IMR-90 (cell line): ENCODE data around the gene OR11A1. TPM values are rescaled to one million over a fixed set of nuclear protein-coding genes. Genes with fewer than 3 reads are reported as not detected.

Experiments
- ATAC-seq: fragments of 200-7000 bp; cut with Tn5 transposase; 2 replicates; pipeline ENCODE4 v1.9.1; 2020; ENCODE audit warnings: low read depth, mild to moderate bottlenecking, moderate library complexity
- BruUV-seq: library from RNA; stranded (reverse); fragments of 400-500 nt; replicated peaks from 2 replicates; lab custom pipeline; 2021; lab: Mats Ljungman, UMichigan
- CTCF ChIA-PET: fragments of 300-600 bp; formaldehyde crosslinking; extraction: SDS; loops from one replicate; lab custom pipeline; 2021; ENCODE audit warnings: antibody characterized with exemption; lab: Yijun Ruan, JAX
- POLR2A ChIA-PET: fragments of 300-600 bp; sonication (Branson Sonifier 250); formaldehyde crosslinking; loops from one replicate; lab custom pipeline; 2022; ENCODE audit warnings: antibody characterized with exemption; ENCODE audit not compliant: unreplicated experiment; lab: Charles Lee
- DNase-seq: peaks from one replicate; pipeline ENCODE4 v3.0.0; 2013
- H2AFZ ChIP-seq: replicated peaks from 2 replicates; pipeline ENCODE3; 2013; ENCODE audit warnings: low read length, mild to moderate bottlenecking; ENCODE audit not compliant: poor library complexity
- H2AK5ac ChIP-seq: 2 replicates; pipeline ENCODE4 v1.6.1; 2013; ENCODE audit warnings: low read depth, low read length, inconsistent platforms
- H2AK9ac ChIP-seq: replicated peaks from 2 replicates; pipeline ENCODE3; 2013; ENCODE audit warnings: mild to moderate bottlenecking, low read depth, low read length, moderate library complexity; ENCODE audit not compliant: poor library complexity
- H2BK120ac ChIP-seq: 2 replicates; pipeline ENCODE4 v1.6.1; 2013; ENCODE audit warnings: low read depth, low read length, inconsistent platforms
- H2BK15ac ChIP-seq: 3 replicates; pipeline ENCODE4 v1.6.1; 2013; ENCODE audit warnings: low read depth, low read length, inconsistent platforms
- H2BK20ac ChIP-seq: 2 replicates; pipeline ENCODE4 v1.6.1; 2013; ENCODE audit warnings: low read depth, mild to moderate bottlenecking, inconsistent platforms, low read length, moderate library complexity
- H2BK5ac ChIP-seq: 2 replicates; pipeline ENCODE4 v1.6.1; 2013; ENCODE audit warnings: mild to moderate bottlenecking, low read depth, low read length, inconsistent platforms; ENCODE audit not compliant: poor library complexity, severe bottlenecking
- H3K14ac ChIP-seq: replicated peaks from 2 replicates; pipeline ENCODE4 v1.6.1; 2013; ENCODE audit warnings: low read depth, low read length, inconsistent platforms
- H3K18ac ChIP-seq: 2 replicates; pipeline ENCODE4 v1.6.1; 2013; ENCODE audit warnings: low read depth, low read length, control low read depth
- H3K23ac ChIP-seq: 2 replicates; pipeline ENCODE4 v1.6.1; 2013; ENCODE audit warnings: low read depth, low read length, inconsistent platforms
- H3K27ac ChIP-seq: 2 replicates; pipeline ENCODE4 v1.5.1; 2013; ENCODE audit warnings: mild to moderate bottlenecking, control low read depth, low read length; ENCODE audit not compliant: insufficient read depth
- H3K27me3 ChIP-seq: 2 replicates; pipeline ENCODE4 v1.6.1; 2013; ENCODE audit warnings: low read length; ENCODE audit not compliant: control insufficient read depth, insufficient read depth
- H3K36me3 ChIP-seq: 2 replicates; pipeline ENCODE4 v1.6.1; 2013; ENCODE audit warnings: low read length, mixed read lengths; ENCODE audit not compliant: control insufficient read depth, insufficient read depth
- H3K4ac ChIP-seq: 2 replicates; pipeline ENCODE4 v1.6.1; 2013; ENCODE audit warnings: low read depth, low read length, inconsistent platforms
- H3K4me1 ChIP-seq: 2 replicates; pipeline ENCODE4 v1.6.1; 2013; ENCODE audit warnings: low read length, mixed read lengths; ENCODE audit not compliant: control insufficient read depth, insufficient read depth
- H3K4me2 ChIP-seq: 2 replicates; pipeline ENCODE4 v1.6.1; 2013; ENCODE audit warnings: low read depth, mild to moderate bottlenecking, control low read depth, low read length, moderate library complexity
- H3K4me3 ChIP-seq: 2 replicates; pipeline ENCODE4 v1.5.1; 2013; ENCODE audit warnings: low read depth, mild to moderate bottlenecking, control low read depth, low read length, moderate library complexity; ENCODE audit not compliant: insufficient read depth
- H3K56ac ChIP-seq: 2 replicates; pipeline ENCODE4 v1.6.1; 2013; ENCODE audit warnings: low read length, inconsistent platforms; ENCODE audit not compliant: insufficient read depth; ENCODE audit errors: extremely low read depth
- H3K79me1 ChIP-seq, 2 experiments: 2 replicates each; pipeline ENCODE4 v1.6.1; 2013; ENCODE audit warnings: low read length in 2 of 2, inconsistent platforms in 1 of 2, low read depth in 1 of 2
- H3K9ac ChIP-seq: 2 replicates; pipeline ENCODE4 v1.6.1; 2013; ENCODE audit warnings: low read depth, low read length, control low read depth
- H3K9me1 ChIP-seq: 2 replicates; pipeline ENCODE4 v1.6.1; 2013; ENCODE audit warnings: low read length, inconsistent platforms; ENCODE audit not compliant: insufficient read depth
- H3K9me3 ChIP-seq: 2 replicates; pipeline ENCODE4 v1.6.1; 2013; ENCODE audit warnings: low read length; ENCODE audit not compliant: control insufficient read depth, insufficient read depth
- H4K20me1 ChIP-seq: 2 replicates; pipeline ENCODE4 v1.6.1; 2013; ENCODE audit warnings: low read length, inconsistent platforms; ENCODE audit not compliant: insufficient read depth
- H4K5ac ChIP-seq: 2 replicates; pipeline ENCODE4 v1.6.1; 2013; ENCODE audit warnings: mild to moderate bottlenecking, low read depth, low read length, control low read depth
- H4K8ac ChIP-seq, 2 experiments: 2 replicates each; pipeline ENCODE4 v1.6.1; 2013; ENCODE audit warnings: low read depth in 2 of 2, low read length in 2 of 2, control low read depth in 1 of 2, inconsistent platforms in 1 of 2
- H4K91ac ChIP-seq: 2 replicates; pipeline ENCODE4 v1.6.1; 2013; ENCODE audit warnings: low read depth, low read length, inconsistent platforms; ENCODE audit not compliant: insufficient read depth
- CEBPB ChIP-seq: IDR thresholded peaks from 2 replicates; pipeline ENCODE4 v1.6.1; 2012; ENCODE audit warnings: low read depth, low read length, improper control_type of control experiment
- RCOR1 ChIP-seq: IDR thresholded peaks from 2 replicates; pipeline ENCODE4 v1.6.1; 2012; ENCODE audit warnings: mild to moderate bottlenecking, low read length, improper control_type of control experiment; ENCODE audit not compliant: insufficient replicate concordance
- WGBS, 2 experiments: methylation state at CpG; one replicate each; pipeline versions ENCODE4 v1.1.5 to v1.1.7; 2013; ENCODE audit warnings: missing lambda C conversion rate in 2 of 2; ENCODE audit not compliant: insufficient read length in 1 of 2; ENCODE audit errors: extremely low coverage in 2 of 2; 5-methylcytosine and 5-hydroxymethylcytosine counted together
- dilution Hi-C: fragments of 300-500 bp; cut with HindIII; formaldehyde crosslinking; loops from one replicate; pipeline ENCODE4 v1.14.3; 2018; ENCODE audit warnings: low sequenced_read_pairs; ENCODE audit not compliant: unreplicated experiment
- in situ Hi-C: fragments of 300-500 bp; cut with MboI; formaldehyde crosslinking; loops from 3 replicates; pipeline ENCODE4 v1.14.3; 2019; ENCODE audit warnings: low sequenced_read_pairs, inconsistent platforms, mixed read lengths
- intact Hi-C: fragments of 100-400 bp; cut with micrococcal nuclease; formaldehyde crosslinking; loops from 2 replicates; pipeline ENCODE4 v1.10.0; 2022
- polyA plus RNA-seq, 3 experiments: library from polyadenylated mRNA; depleted of rRNA; stranded (reverse); fragments of >200 nt; gene quantifications; 2 replicates each; pipeline ENCODE4 v1.2.3, GENCODE V29; 2012; ENCODE audit warnings: low replicate concordance in 1 of 3
- total RNA-seq: library from RNA; depleted of rRNA; stranded (reverse); fragments of >200 nt; gene quantifications from 2 replicates; pipeline ENCODE4 v1.2.3, GENCODE V29; 2012

OR11A1 gene
- total and polyA plus RNA-seq, 2 of the 4 experiments (the other 2 are of a cell fraction) = not detected

DNA sequence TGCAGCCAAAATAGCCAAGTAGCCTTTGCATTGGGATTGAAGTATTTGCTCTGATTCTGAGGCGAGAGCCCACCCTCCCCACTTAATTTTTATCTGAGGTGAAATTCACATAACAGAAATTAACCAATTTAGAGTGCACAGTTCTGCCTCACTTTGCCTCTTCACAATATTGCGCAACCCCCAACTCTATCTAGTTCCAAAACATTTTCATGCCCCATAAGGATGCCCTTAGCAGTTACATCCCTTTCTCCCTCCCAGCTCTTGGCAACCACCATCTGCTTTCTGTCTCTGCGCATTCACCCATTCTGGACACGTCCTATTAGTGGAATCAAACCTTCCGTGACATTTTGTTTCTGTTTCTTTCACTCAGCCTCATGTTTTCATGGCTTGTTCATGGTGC lies 21.9 kb upstream of the OR11A1 start:
- Histone ChIP-seq H3K36me3 (no peaks in the 10 kb centered on the region), H4K20me1 (no peaks in the 10 kb centered on the region), H4K8ac (no peak overlapping the region), H3K9me3 (peaks cover 20% of the 10 kb centered on the region), H3K27ac (no peak overlapping the region), H2AFZ (no peak overlapping the region), H2AK9ac (no peak overlapping the region), H3K23ac (no peak overlapping the region), H3K14ac (no peak overlapping the region), H2AK5ac (no peak overlapping the region), H3K56ac (no peak overlapping the region), H2BK120ac (no peak overlapping the region), H4K91ac (no peak overlapping the region), H3K9ac (no peak overlapping the region), H3K18ac (no peak overlapping the region), H3K79me1 (no peaks in the 10 kb centered on the region), H2BK15ac (no peak overlapping the region), H2BK5ac (no peak overlapping the region), H3K27me3 (no peaks in the 10 kb centered on the region), H4K5ac (no peak overlapping the region), H3K9me1 (no peaks in the 10 kb centered on the region), H3K4me3 (no peak overlapping the region), H3K4me1 (no peaks in the 10 kb centered on the region), H3K4ac (no peak overlapping the region), H2BK20ac (no peak overlapping the region), H3K4me2 (no peak overlapping the region)
- ATAC-seq = no peak
- DNase-seq = no peak
- CTCF ChIA-PET = no interaction called here
- no CpG with 5 or more reads among the region's 5 CpGs for WGBS, 2 experiments
- POLR2A ChIA-PET = no interaction called here
- TF ChIP-seq CEBPB (peak; percentile 87), RCOR1 (no peak)
- in situ Hi-C loops (no loop called here), dilution Hi-C loops (no loop called here), intact Hi-C loops (no loop called here)
- BruUV-seq = no TSS peak
